H1 (cell line): ENCODE data around the gene APBA2. TPM values are rescaled to one million over a fixed set of nuclear protein-coding genes. Genes with fewer than 3 reads are reported as not detected.

ENCODE experiments used
- CTCF ChIA-PET: fragments of 300-600 bp; sonication (Branson Sonifier 250); formaldehyde crosslinking; loops from one replicate; lab custom pipeline; 2021; ENCODE audit not compliant: partially characterized antibody; lab: Charles Lee
- POLR2A ChIA-PET: fragments of 300-600 bp; sonication (Branson Sonifier 250); formaldehyde crosslinking; loops from one replicate; lab custom pipeline; 2021; ENCODE audit warnings: inconsistent platforms; ENCODE audit not compliant: partially characterized antibody; lab: Charles Lee
- DNase-seq, 2 experiments: peaks; one replicate each; pipeline versions ENCODE4 v3.0.0 to v3.0.0-alpha.2; 2010 to 2022; ENCODE audit warnings: low spot score in 2 of 2, low read depth in 1 of 2, mixed read lengths in 1 of 2
- FAIRE-seq: peaks from 2 replicates; lab custom pipeline; 2011; peaks lifted over from hg19 to GRCh38; lab: Jason Lieb, UNC
- H2AFZ ChIP-seq: 2 replicates; pipeline ENCODE4 v1.8.1; 2012; ENCODE audit warnings: low read length, inconsistent platforms
- H2AK5ac ChIP-seq: 2 replicates; pipeline ENCODE4 v1.6.1; 2013; ENCODE audit warnings: low read depth, low read length
- H2BK120ac ChIP-seq: replicated peaks from 2 replicates; pipeline ENCODE3; 2013; ENCODE audit warnings: low read depth, low read length, inconsistent platforms
- H2BK12ac ChIP-seq: 2 replicates; pipeline ENCODE4 v1.6.1; 2013; ENCODE audit warnings: low read depth, low read length
- H2BK15ac ChIP-seq: 2 replicates; pipeline ENCODE4 v1.6.1; 2013; ENCODE audit warnings: low read length
- H2BK20ac ChIP-seq: 2 replicates; pipeline ENCODE4 v1.6.1; 2013; ENCODE audit warnings: low read length
- H2BK5ac ChIP-seq: 2 replicates; pipeline ENCODE4 v1.6.1; 2013; ENCODE audit warnings: low read depth, low read length
- H3K14ac ChIP-seq: 2 replicates; pipeline ENCODE4 v1.6.1; 2013; ENCODE audit warnings: inconsistent platforms; ENCODE audit not compliant: insufficient read length
- H3K18ac ChIP-seq: 2 replicates; pipeline ENCODE4 v1.6.1; 2013; ENCODE audit warnings: low read length; ENCODE audit errors: extremely low read depth
- H3K23ac ChIP-seq: 2 replicates; pipeline ENCODE4 v1.6.1; 2013; ENCODE audit warnings: inconsistent platforms; ENCODE audit not compliant: insufficient read length
- H3K23me2 ChIP-seq: 2 replicates; pipeline ENCODE4 v1.6.1; 2013; ENCODE audit warnings: low read depth, low read length
- H3K27ac ChIP-seq: 2 replicates; pipeline ENCODE4 v1.6.1; 2011; ENCODE audit warnings: low read depth, low read length, inconsistent platforms
- H3K27me3 ChIP-seq, 4 experiments: replicated peaks in 1 of 4; 1 replicate in 1 of 4; 2 replicates in 3 of 4; pipeline versions ENCODE4 v1.6.1 to v1.8.1; 2011 to 2013; ENCODE audit warnings: low read length in 3 of 4, mild to moderate bottlenecking in 3 of 4, inconsistent platforms in 2 of 4, mixed read lengths in 2 of 4, moderate library complexity in 1 of 4; ENCODE audit not compliant: control insufficient read depth in 3 of 4, insufficient read depth in 3 of 4; ENCODE audit errors: extremely low read depth in 1 of 4
- H3K36me3 ChIP-seq, 4 experiments: 2 replicates each; pipeline versions ENCODE4 v1.6.1 to v1.8.1; 2011 to 2013; ENCODE audit warnings: mild to moderate bottlenecking in 4 of 4, low read length in 3 of 4, moderate library complexity in 2 of 4, control low read depth in 1 of 4, inconsistent platforms in 1 of 4; ENCODE audit not compliant: insufficient read depth in 4 of 4, control insufficient read depth in 2 of 4
- H3K4ac ChIP-seq: replicated peaks from 2 replicates; pipeline ENCODE3; 2013; ENCODE audit warnings: low read length, low read depth, mixed read lengths, inconsistent platforms; ENCODE audit not compliant: insufficient read length
- H3K4me1 ChIP-seq, 4 experiments: replicated peaks in 1 of 4; 1 replicate in 1 of 4; 2 replicates in 3 of 4; pipeline versions ENCODE4 v1.6.1 to v1.8.1; 2011 to 2013; ENCODE audit warnings: low read length in 3 of 4, inconsistent platforms in 2 of 4, mixed read lengths in 1 of 4; ENCODE audit not compliant: insufficient read depth in 4 of 4, control insufficient read depth in 3 of 4
- H3K4me2 ChIP-seq, 2 experiments: 2 replicates each; pipeline versions ENCODE4 v1.6.1 to v1.8.1; 2011 to 2013; ENCODE audit warnings: low read depth in 2 of 2, low read length in 2 of 2, control low read depth in 1 of 2, inconsistent platforms in 1 of 2, mild to moderate bottlenecking in 1 of 2; ENCODE audit not compliant: insufficient read depth in 1 of 2
- H3K4me3 ChIP-seq, 4 experiments: fragments of 200-600, 300-600 bp in 1 of 4; sonication (generic), shearing (Covaris generic), sonication (Bioruptor Twin) in 1 of 4; 2 replicates each; pipeline versions ENCODE4 v1.5.1 to v1.8.1; 2011 to 2016; ENCODE audit warnings: low read length in 4 of 4, low read depth in 3 of 4, control low read depth in 2 of 4, inconsistent platforms in 2 of 4, mild to moderate bottlenecking in 2 of 4, mixed read lengths in 1 of 4, moderate library complexity in 1 of 4; ENCODE audit not compliant: insufficient read depth in 2 of 4; ENCODE audit errors: extremely low read depth in 1 of 4
- H3K56ac ChIP-seq: replicated peaks from 2 replicates; pipeline ENCODE3; 2013; ENCODE audit warnings: low read depth, mild to moderate bottlenecking, mixed read lengths, low read length, inconsistent platforms; ENCODE audit not compliant: insufficient read length
- H3K79me1 ChIP-seq: 2 replicates; pipeline ENCODE4 v1.6.1; 2013; ENCODE audit warnings: low read depth, low read length, control low read depth
- H3K79me2 ChIP-seq, 2 experiments: 2 replicates each; pipeline versions ENCODE4 v1.6.1 to v1.8.1; 2012 to 2013; ENCODE audit warnings: low read length in 2 of 2, mild to moderate bottlenecking in 2 of 2, inconsistent platforms in 1 of 2; ENCODE audit not compliant: insufficient read depth in 2 of 2, control insufficient read depth in 1 of 2
- H3K9ac ChIP-seq, 4 experiments: replicated peaks in 1 of 4; 1 replicate in 1 of 4; 2 replicates in 3 of 4; pipeline versions ENCODE4 v1.6.1 to v1.8.1; 2011 to 2013; ENCODE audit warnings: low read depth in 3 of 4, low read length in 3 of 4, control low read depth in 2 of 4, mild to moderate bottlenecking in 2 of 4, moderate library complexity in 2 of 4, inconsistent platforms in 1 of 4; ENCODE audit errors: extremely low read depth in 1 of 4
- H3K9me3 ChIP-seq, 2 experiments: 2 replicates each; pipeline versions ENCODE4 v1.6.1 to v1.8.1; 2012 to 2013; ENCODE audit warnings: mild to moderate bottlenecking in 2 of 2, moderate library complexity in 2 of 2, control low read depth in 1 of 2, inconsistent platforms in 1 of 2, low read depth in 1 of 2, low read length in 1 of 2, mixed read lengths in 1 of 2; ENCODE audit not compliant: insufficient read depth in 2 of 2
- H4K20me1 ChIP-seq, 2 experiments: replicated peaks in 1 of 2; 2 replicates each; pipeline versions ENCODE3 to v1.8.1; 2011 to 2013; ENCODE audit warnings: inconsistent platforms in 2 of 2, low read length in 2 of 2, mild to moderate bottlenecking in 1 of 2; ENCODE audit not compliant: insufficient read depth in 2 of 2, control insufficient read depth in 1 of 2
- H4K5ac ChIP-seq: 2 replicates; pipeline ENCODE4 v1.6.1; 2013; ENCODE audit warnings: low read length, low read depth, mixed read lengths, inconsistent platforms; ENCODE audit not compliant: insufficient read length
- H4K8ac ChIP-seq: 2 replicates; pipeline ENCODE4 v1.8.0; 2013; ENCODE audit warnings: mild to moderate bottlenecking, moderate library complexity, low read length, inconsistent platforms; ENCODE audit not compliant: insufficient read depth; ENCODE audit errors: extremely low read depth
- H4K91ac ChIP-seq: replicated peaks from 2 replicates; pipeline ENCODE3; 2013; ENCODE audit warnings: low read length, mixed read lengths, inconsistent platforms; ENCODE audit not compliant: insufficient read length
- CBX5 ChIP-seq: fragments of 300-800, 300-1000 bp; sonication (generic); IDR thresholded peaks from 2 replicates; pipeline ENCODE4 v1.7.1; 2016; ENCODE audit warnings: antibody characterized with exemption, low read length, low read depth
- CTCF ChIP-seq, 3 experiments: IDR thresholded peaks; 1 replicate in 2 of 3; 2 replicates in 1 of 3; pipeline versions ENCODE4 v1.5.1 to v1.6.1; 2011; ENCODE audit warnings: low read length in 3 of 3, mild to moderate bottlenecking in 3 of 3, inconsistent platforms in 2 of 3, low read depth in 1 of 3, moderate library complexity in 1 of 3; ENCODE audit not compliant: insufficient read depth in 1 of 3; ENCODE audit errors: control extremely low read depth in 1 of 3
- EZH2 ChIP-seq: fragments of 200-600 bp; sonication (generic); IDR thresholded peaks from 2 replicates; pipeline ENCODE4 v1.7.1; 2012; ENCODE audit warnings: low read depth, mild to moderate bottlenecking, moderate library complexity, low read length, inconsistent platforms; ENCODE audit not compliant: severe bottlenecking
- JUND ChIP-seq: IDR thresholded peaks from 2 replicates; pipeline ENCODE4 v1.6.1; 2011; ENCODE audit warnings: mild to moderate bottlenecking, improper control_type of control experiment, low read length
- NRF1 ChIP-seq: IDR thresholded peaks from 2 replicates; pipeline ENCODE4 v1.6.1; 2011; ENCODE audit warnings: mild to moderate bottlenecking, low read depth, low read length, improper control_type of control experiment
- POLR2AphosphoS5 ChIP-seq: IDR thresholded peaks from 2 replicates; pipeline ENCODE4 v1.6.1; 2011; ENCODE audit warnings: low read depth, low read length
- ZNF274 ChIP-seq: IDR thresholded peaks from 2 replicates; pipeline ENCODE4 v1.7.0; 2012; ENCODE audit warnings: low read length, borderline replicate concordance; ENCODE audit errors: extremely low read depth
- WGBS, 2 experiments: shearing (Covaris generic) in 1 of 2; methylation state at CpG; one replicate each; pipeline versions ENCODE4 v1.1.6 to v1.1.7; 2013 to 2015; ENCODE audit warnings: low lambda C conversion rate in 2 of 2, mixed read lengths in 2 of 2, inconsistent platforms in 1 of 2, low coverage in 1 of 2, missing lambda C conversion rate in 1 of 2; ENCODE audit not compliant: insufficient replicate concordance in 2 of 2, insufficient coverage in 1 of 2, insufficient read length in 1 of 2; ENCODE audit errors: extremely low coverage in 1 of 2, missing lambda C conversion rate in 1 of 2; 5-methylcytosine and 5-hydroxymethylcytosine counted together
- polyA plus RNA-seq, 7 experiments: library from polyadenylated mRNA; depleted of rRNA in 3 of 7; stranded (reverse) in 5 of 7; unstranded in 2 of 7; fragments of >200 nt in 5 of 7; fragments of 200-250 nt in 2 of 7; gene quantifications; 1 replicate in 5 of 7; 2 replicates in 1 of 7; 4 replicates in 1 of 7; pipeline versions ENCODE4 v1.2.1 to v1.2.3, GENCODE V29; 2011 to 2013; ENCODE audit warnings: missing spikeins in 2 of 7, mixed read lengths in 2 of 7
- total RNA-seq: library from RNA; stranded (reverse); fragmentation: NEBNext Ultra II Directional; extraction: Animal tissue kit (Norgen Biotek cat#: 25700); gene quantifications from 2 replicates; pipeline ENCODE4 v1.2.1, GENCODE V29; 2021
- TF ChIP-seq, protein P1 (sequence below): IDR thresholded peaks from 2 replicates; pipeline ENCODE4 v1.6.1; 2012; ENCODE audit warnings: inconsistent platforms

The APBA2 gene
- total and polyA plus RNA-seq, 2 of the 8 experiments (the other 6 are each of a cell fraction or from before 2014, with no cell fraction given): 15.5 to 19.0 TPM

GRCh38 chr15:28983432-28984311 lies 97.9 kb downstream of the APBA2 start:
- no peak overlapping the region; the same call in 1 of the 2 replicates for H2BK5ac ChIP-seq
- H2AK5ac ChIP-seq: peak overlapping the region; percentile 1; the same call in 1 of the 2 replicates
- no peak overlapping the region for H2AFZ ChIP-seq
- DNase-seq (peak in 1 of 2 experiments; percentile 76), FAIRE-seq (peak; percentile 78)
- no peaks in the 10 kb centered on the region for H3K79me1 ChIP-seq
- peaks cover 2 to 5% (median 4%) of the 10 kb centered on the region in 4 experiments; a peak in 5 of 7 replicates for H3K4me1 ChIP-seq
- H3K9ac ChIP-seq: no peak overlapping the region
- H4K8ac ChIP-seq: no peak overlapping the region
- 78% methylated on average over 17 of the region's 20 CpGs; no CpG with 5 or more reads in 1 of the 2 experiments for WGBS, 2 experiments
- H2BK20ac ChIP-seq: no peak overlapping the region
- H3K79me2 ChIP-seq: no peaks in the 10 kb centered on the region
- H2BK120ac ChIP-seq: no peak overlapping the region
- no peak overlapping the region for H4K91ac ChIP-seq
- H3K27me3 ChIP-seq: no peaks in the 10 kb centered on the region; a peak in 1 of 7 replicates
- no peak overlapping the region for H3K4me2 ChIP-seq
- H4K20me1 ChIP-seq: no peaks in the 10 kb centered on the region
- H3K18ac ChIP-seq: no peak overlapping the region
- H3K4ac ChIP-seq: no peak overlapping the region
- H3K27ac ChIP-seq: no peak overlapping the region
- H3K4me3 ChIP-seq: no peak overlapping the region
- H3K23me2 ChIP-seq: no peaks in the 10 kb centered on the region
- H4K5ac ChIP-seq: no peak overlapping the region
- H3K9me3 ChIP-seq: no peaks in the 10 kb centered on the region
- ChIA-PET CTCF (interaction anchor here (0.6 to 6.0 kb wide), 34 partner anchors 7 to 469 kb away, joined by 3 to 46 read pairs (median 5); no protein-coding TSS in a partner anchor), POLR2A (no interaction called here)
- no peak overlapping the region for H3K14ac ChIP-seq
- H2BK12ac ChIP-seq: no peak overlapping the region
- no peak overlapping the region for H3K23ac ChIP-seq
- H3K56ac ChIP-seq: no peak overlapping the region
- no peak overlapping the region for H2BK15ac ChIP-seq
- H3K36me3 ChIP-seq: no peaks in the 10 kb centered on the region
- TF ChIP-seq EZH2: no peak
- TF ChIP-seq CTCF (IDR thresholded peaks at IDR 0.05; ENCODE audit: control extremely low read depth in 1 of 3, insufficient read depth in 1 of 3, low read depth in 1 of 3, low read length in 3 of 3): peak; percentile 63 to 75 (median 71)
- TF ChIP-seq NRF1: no peak
- TF ChIP-seq CBX5: no peak
- TF ChIP-seq ZNF274: no peak
- no peak for TF ChIP-seq JUND
- TF ChIP-seq, protein P1, sequence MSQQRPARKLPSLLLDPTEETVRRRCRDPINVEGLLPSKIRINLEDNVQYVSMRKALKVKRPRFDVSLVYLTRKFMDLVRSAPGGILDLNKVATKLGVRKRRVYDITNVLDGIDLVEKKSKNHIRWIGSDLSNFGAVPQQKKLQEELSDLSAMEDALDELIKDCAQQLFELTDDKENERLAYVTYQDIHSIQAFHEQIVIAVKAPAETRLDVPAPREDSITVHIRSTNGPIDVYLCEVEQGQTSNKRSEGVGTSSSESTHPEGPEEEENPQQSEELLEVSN: peak; percentile 33; the same call in 1 of the 2 replicates
- TF ChIP-seq POLR2AphosphoS5: no peak
